ENCODE measurements around the gene ZNF217.
"Not testable (repeated sequence)": the region's sequence is repeated elsewhere in the genome, so short reads cannot be mapped to it uniquely, and the experiment has no call there.

The ZNF217 gene

GRCh38 chr20:53608071-53608455, 14.4 kb upstream of the ZNF217 start:
- Histone ChIP-seq H3K9me3 (ENCODE audit: control insufficient read depth in 1 of 2, low read length in 2 of 2) (no peaks in the 10 kb centered on the region), H3K27me3 (ENCODE audit: control insufficient read depth in 1 of 2, insufficient read depth in 2 of 2, low read length in 2 of 2) (no peaks in the 10 kb centered on the region), H3K36me3 (ENCODE audit: control insufficient read depth in 1 of 2, insufficient read depth in 2 of 2, low read length in 2 of 2) (no peaks in the 10 kb centered on the region), H3K4me3 (ENCODE audit: low read depth in 1 of 2, low read length in 2 of 2) (peak overlapping the region in 1 of 2 donors; percentile 10), H3K27ac (ENCODE audit: low read depth, low read length) (no peak overlapping the region), H3K9ac (ENCODE audit: low read depth in 1 of 2, low read length in 2 of 2) (no peak overlapping the region), H3K4me1 (ENCODE audit: control insufficient read depth in 1 of 2, insufficient read depth in 2 of 2, low read length in 2 of 2) (peaks cover 9 to 15% of the 10 kb centered on the region in 2 donors)

- Histone ChIP-seq H3K27ac (ENCODE audit: low read depth, low read length) (no peak overlapping the region), H3K4me1 (ENCODE audit: control insufficient read depth in 1 of 2, insufficient read depth in 2 of 2, low read length in 2 of 2) (peaks cover 9 to 13% of the 10 kb centered on the region in 2 donors), H3K9ac (ENCODE audit: low read depth in 1 of 2, low read length in 2 of 2) (no peak overlapping the region), H3K9me3 (ENCODE audit: control insufficient read depth in 1 of 2, low read length in 2 of 2) (no peaks in the 10 kb centered on the region), H3K36me3 (ENCODE audit: control insufficient read depth in 1 of 2, insufficient read depth in 2 of 2, low read length in 2 of 2) (no peaks in the 10 kb centered on the region), H3K4me3 (ENCODE audit: low read depth in 1 of 2, low read length in 2 of 2) (no peak overlapping the region), H3K27me3 (ENCODE audit: control insufficient read depth in 1 of 2, insufficient read depth in 2 of 2, low read length in 2 of 2) (no peaks in the 10 kb centered on the region)
Measured at GRCh38 chr20:53606364-53606985, 12.8 kb upstream of the ZNF217 start.

- H3K27ac ChIP-seq (ENCODE audit: low read depth, low read length); H3K4me3 ChIP-seq (ENCODE audit: low read depth in 1 of 2, low read length in 2 of 2); H3K36me3 ChIP-seq (ENCODE audit: control insufficient read depth in 1 of 2, insufficient read depth in 2 of 2, low read length in 2 of 2); H3K9ac ChIP-seq (ENCODE audit: low read depth in 1 of 2, low read length in 2 of 2); H3K27me3 ChIP-seq (ENCODE audit: control insufficient read depth in 1 of 2, insufficient read depth in 2 of 2, low read length in 2 of 2); H3K9me3 ChIP-seq (ENCODE audit: control insufficient read depth in 1 of 2, low read length in 2 of 2): not testable (repeated sequence)
- peaks cover 7 to 10% of the 10 kb centered on the region in 2 donors for H3K4me1 ChIP-seq (ENCODE audit: control insufficient read depth in 1 of 2, insufficient read depth in 2 of 2, low read length in 2 of 2)
Measured at GRCh38 chr20:53605401-53605800, 11.8 kb upstream of the ZNF217 start.

GRCh38 chr20:53604846-53605245, 11.2 kb upstream of the ZNF217 start:
- H3K27ac ChIP-seq (ENCODE audit: low read depth, low read length); H3K27me3 ChIP-seq (ENCODE audit: control insufficient read depth in 1 of 2, insufficient read depth in 2 of 2, low read length in 2 of 2); H3K9ac ChIP-seq (ENCODE audit: low read depth in 1 of 2, low read length in 2 of 2); H3K9me3 ChIP-seq (ENCODE audit: control insufficient read depth in 1 of 2, low read length in 2 of 2); H3K4me1 ChIP-seq (ENCODE audit: control insufficient read depth in 1 of 2, insufficient read depth in 2 of 2, low read length in 2 of 2); H3K36me3 ChIP-seq (ENCODE audit: control insufficient read depth in 1 of 2, insufficient read depth in 2 of 2, low read length in 2 of 2); H3K4me3 ChIP-seq (ENCODE audit: low read depth in 1 of 2, low read length in 2 of 2): not testable (repeated sequence)

GRCh38 chr20:53602661-53603060, 9.0 kb upstream of the ZNF217 start:
- H3K4me3 ChIP-seq (ENCODE audit: low read depth in 1 of 2, low read length in 2 of 2): no peak overlapping the region
- no peak overlapping the region for H3K9ac ChIP-seq (ENCODE audit: low read depth in 1 of 2, low read length in 2 of 2)
- no peaks in the 10 kb centered on the region for H3K9me3 ChIP-seq (ENCODE audit: control insufficient read depth in 1 of 2, low read length in 2 of 2)
- H3K36me3 ChIP-seq (ENCODE audit: control insufficient read depth in 1 of 2, insufficient read depth in 2 of 2, low read length in 2 of 2): no peaks in the 10 kb centered on the region
- H3K4me1 ChIP-seq (ENCODE audit: control insufficient read depth in 1 of 2, insufficient read depth in 2 of 2, low read length in 2 of 2): peaks cover 0 to 5% of the 10 kb centered on the region in 2 donors
- H3K27me3 ChIP-seq (ENCODE audit: control insufficient read depth in 1 of 2, insufficient read depth in 2 of 2, low read length in 2 of 2): no peaks in the 10 kb centered on the region
- H3K27ac ChIP-seq (ENCODE audit: low read depth, low read length): no peak overlapping the region

GRCh38 chr20:53599910-53600632, 6.4 kb upstream of the ZNF217 start:
- Histone ChIP-seq H3K9ac (ENCODE audit: low read depth in 1 of 2, low read length in 2 of 2) (no peak overlapping the region), H3K27ac (ENCODE audit: low read depth, low read length) (no peak overlapping the region), H3K27me3 (ENCODE audit: control insufficient read depth in 1 of 2, insufficient read depth in 2 of 2, low read length in 2 of 2) (no peaks in the 10 kb centered on the region), H3K4me1 (ENCODE audit: control insufficient read depth in 1 of 2, insufficient read depth in 2 of 2, low read length in 2 of 2) (peaks cover 7 to 12% of the 10 kb centered on the region in 2 donors), H3K36me3 (ENCODE audit: control insufficient read depth in 1 of 2, insufficient read depth in 2 of 2, low read length in 2 of 2) (no peaks in the 10 kb centered on the region), H3K9me3 (ENCODE audit: control insufficient read depth in 1 of 2, low read length in 2 of 2) (no peaks in the 10 kb centered on the region), H3K4me3 (ENCODE audit: low read depth in 1 of 2, low read length in 2 of 2) (no peak overlapping the region)

GRCh38 chr20:53599378-53599777, 5.7 kb upstream of the ZNF217 start:
- Histone ChIP-seq H3K4me3 (ENCODE audit: low read depth in 1 of 2, low read length in 2 of 2) (no peak overlapping the region), H3K4me1 (ENCODE audit: control insufficient read depth in 1 of 2, insufficient read depth in 2 of 2, low read length in 2 of 2) (peaks cover 7 to 12% of the 10 kb centered on the region in 2 donors), H3K9ac (ENCODE audit: low read depth in 1 of 2, low read length in 2 of 2) (no peak overlapping the region), H3K9me3 (ENCODE audit: control insufficient read depth in 1 of 2, low read length in 2 of 2) (no peaks in the 10 kb centered on the region), H3K36me3 (ENCODE audit: control insufficient read depth in 1 of 2, insufficient read depth in 2 of 2, low read length in 2 of 2) (no peaks in the 10 kb centered on the region), H3K27ac (ENCODE audit: low read depth, low read length) (no peak overlapping the region), H3K27me3 (ENCODE audit: control insufficient read depth in 1 of 2, insufficient read depth in 2 of 2, low read length in 2 of 2) (no peaks in the 10 kb centered on the region)

- no peaks in the 10 kb centered on the region for H3K27me3 ChIP-seq (ENCODE audit: control insufficient read depth in 1 of 2, insufficient read depth in 2 of 2, low read length in 2 of 2)
- H3K27ac ChIP-seq (ENCODE audit: low read depth, low read length): no peak overlapping the region
- peaks cover 7 to 12% of the 10 kb centered on the region in 2 donors for H3K4me1 ChIP-seq (ENCODE audit: control insufficient read depth in 1 of 2, insufficient read depth in 2 of 2, low read length in 2 of 2)
- H3K36me3 ChIP-seq (ENCODE audit: control insufficient read depth in 1 of 2, insufficient read depth in 2 of 2, low read length in 2 of 2): no peaks in the 10 kb centered on the region
- H3K9me3 ChIP-seq (ENCODE audit: control insufficient read depth in 1 of 2, low read length in 2 of 2): no peaks in the 10 kb centered on the region
- H3K9ac ChIP-seq (ENCODE audit: low read depth in 1 of 2, low read length in 2 of 2): no peak overlapping the region
- H3K4me3 ChIP-seq (ENCODE audit: low read depth in 1 of 2, low read length in 2 of 2): no peak overlapping the region
Measured at GRCh38 chr20:53599044-53599362, 5.4 kb upstream of the ZNF217 start.

- H3K27me3 ChIP-seq (ENCODE audit: control insufficient read depth in 1 of 2, insufficient read depth in 2 of 2, low read length in 2 of 2): no peaks in the 10 kb centered on the region
- no peaks in the 10 kb centered on the region for H3K9me3 ChIP-seq (ENCODE audit: control insufficient read depth in 1 of 2, low read length in 2 of 2)
- peaks cover 7 to 12% of the 10 kb centered on the region in 2 donors for H3K4me1 ChIP-seq (ENCODE audit: control insufficient read depth in 1 of 2, insufficient read depth in 2 of 2, low read length in 2 of 2)
- no peak overlapping the region for H3K4me3 ChIP-seq (ENCODE audit: low read depth in 1 of 2, low read length in 2 of 2)
- H3K27ac ChIP-seq (ENCODE audit: low read depth, low read length): no peak overlapping the region
- no peaks in the 10 kb centered on the region for H3K36me3 ChIP-seq (ENCODE audit: control insufficient read depth in 1 of 2, insufficient read depth in 2 of 2, low read length in 2 of 2)
- H3K9ac ChIP-seq (ENCODE audit: low read depth in 1 of 2, low read length in 2 of 2): no peak overlapping the region
Measured at GRCh38 chr20:53598140-53599043, 4.8 kb upstream of the ZNF217 start.

- Histone ChIP-seq H3K4me3 (ENCODE audit: low read depth in 1 of 2, low read length in 2 of 2) (peak overlapping the region in 1 of 2 donors; percentile 36), H3K27me3 (ENCODE audit: control insufficient read depth in 1 of 2, insufficient read depth in 2 of 2, low read length in 2 of 2) (no peaks in the 10 kb centered on the region), H3K27ac (ENCODE audit: low read depth, low read length) (no peak overlapping the region), H3K9ac (ENCODE audit: low read depth in 1 of 2, low read length in 2 of 2) (peak overlapping the region in 1 of 2 donors; percentile 56), H3K9me3 (ENCODE audit: control insufficient read depth in 1 of 2, low read length in 2 of 2) (no peaks in the 10 kb centered on the region), H3K36me3 (ENCODE audit: control insufficient read depth in 1 of 2, insufficient read depth in 2 of 2, low read length in 2 of 2) (no peaks in the 10 kb centered on the region), H3K4me1 (ENCODE audit: control insufficient read depth in 1 of 2, insufficient read depth in 2 of 2, low read length in 2 of 2) (peaks cover 7 to 12% of the 10 kb centered on the region in 2 donors)
Measured at GRCh38 chr20:53597521-53598120, 4.0 kb upstream of the ZNF217 start.

Measured in duodenal mucosa (tissue), 2 donors.